Effector CD4-positive, alpha-beta T cell (primary cell): Measurements from ENCODE around the gene TULP4.
"Not testable (repeated sequence)": the region's sequence is repeated elsewhere in the genome, so short reads cannot be mapped to it uniquely, and the experiment has no call there.

Experiments used
- DNase-seq: peaks from one replicate; pipeline ENCODE4 v3.0.0-alpha.2; 2020

Gene TULP4

DNA sequence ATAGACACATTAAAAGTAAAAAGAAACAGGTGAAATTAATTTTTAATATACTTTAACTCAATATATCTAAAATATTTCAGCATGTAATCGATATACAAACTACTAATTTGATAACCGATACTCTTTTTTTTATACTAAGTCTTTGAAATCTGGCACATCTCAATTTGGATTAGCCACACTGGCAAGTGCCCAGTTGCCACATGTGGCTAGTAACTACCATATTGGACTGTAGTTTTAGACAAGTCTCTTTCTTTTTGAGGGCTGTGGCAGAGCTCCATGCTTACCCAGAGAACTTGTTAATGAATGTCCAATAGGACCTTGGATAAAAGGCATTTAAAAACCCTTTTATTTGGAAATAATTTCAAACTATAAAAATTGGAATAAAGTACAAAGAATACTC is 17.8 kb downstream of the TULP4 start:
- DNase-seq: no peak

DNA sequence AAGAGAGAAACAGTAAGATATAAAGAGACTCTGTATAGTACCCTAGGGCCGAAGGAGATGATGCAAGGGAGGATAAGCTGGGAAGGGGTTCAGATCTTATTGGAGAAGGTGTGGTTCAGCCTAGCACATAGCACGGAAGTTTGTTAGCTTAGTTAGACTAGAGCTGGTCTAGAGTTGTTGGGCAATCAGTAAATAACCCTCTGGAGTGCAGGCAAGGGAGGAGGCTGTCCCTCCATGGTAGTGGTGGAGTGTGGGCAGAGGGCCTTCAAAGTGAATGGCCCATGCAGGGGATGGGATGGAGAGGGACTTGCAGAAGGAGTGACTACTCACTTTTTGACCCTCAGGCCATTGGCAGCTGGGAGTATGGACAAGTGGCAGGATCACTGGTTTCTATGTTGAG is 20.0 kb downstream of the TULP4 start:
- DNase-seq: no peak

DNA sequence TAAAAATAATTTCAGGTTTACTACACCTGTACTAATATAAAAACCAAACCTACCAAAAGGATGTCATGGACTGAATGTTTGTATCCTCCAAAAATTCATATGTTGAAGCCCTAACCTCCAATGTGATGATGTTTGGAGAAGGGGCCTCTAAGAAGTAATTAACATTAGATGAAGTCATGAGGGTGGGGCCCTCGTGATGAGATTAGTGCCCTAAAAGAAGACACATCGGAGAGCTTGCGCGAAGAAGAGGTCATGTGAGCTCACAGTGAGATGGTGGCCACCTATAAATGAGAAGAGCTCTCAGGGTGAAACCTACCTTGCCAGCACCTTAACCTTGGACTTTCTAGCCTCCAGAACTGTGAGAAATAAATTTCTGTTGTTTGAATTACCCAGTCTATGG is 20.8 kb downstream of the TULP4 start:
- no peak for DNase-seq

DNA sequence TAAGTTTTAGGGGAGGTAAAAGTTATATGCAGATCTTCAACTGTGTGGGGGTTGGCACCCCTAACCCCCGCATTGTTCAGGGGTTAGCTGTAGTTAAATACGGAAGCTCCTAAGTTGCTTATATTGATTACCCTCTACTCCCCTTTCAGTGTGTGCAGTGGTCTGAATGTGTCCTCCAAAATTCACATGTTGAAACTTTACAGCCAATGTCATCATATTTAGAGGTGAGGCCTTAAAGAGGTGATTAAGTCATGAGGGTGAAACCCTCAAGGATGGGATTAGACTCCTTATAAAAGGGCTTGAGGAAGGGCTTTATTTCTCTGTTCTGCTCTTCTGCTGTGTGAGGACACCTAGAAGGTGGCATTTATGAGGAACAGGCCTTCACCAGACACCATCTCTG is 22.3 kb downstream of the TULP4 start:
- no peak for DNase-seq

DNA sequence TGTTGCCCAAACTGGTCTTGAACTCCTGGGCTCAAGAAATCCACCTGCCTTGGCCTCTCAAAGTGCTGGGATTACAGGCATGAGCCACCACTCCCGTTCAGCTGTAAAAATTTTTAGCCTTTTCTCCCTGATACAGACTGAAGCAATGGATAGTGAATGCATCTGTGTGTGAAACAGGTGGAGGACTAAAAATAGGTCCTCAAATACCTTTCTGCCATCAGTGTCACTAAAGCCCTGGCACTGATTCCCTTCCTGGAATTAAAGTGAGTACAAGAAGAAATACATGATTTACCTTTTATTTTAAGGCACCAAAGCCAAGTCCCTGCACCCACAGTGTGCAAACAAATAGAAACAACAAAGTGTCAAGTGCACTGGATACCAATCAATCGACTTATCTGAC is 25.1 kb downstream of the TULP4 start:
- DNase-seq: no peak

DNA sequence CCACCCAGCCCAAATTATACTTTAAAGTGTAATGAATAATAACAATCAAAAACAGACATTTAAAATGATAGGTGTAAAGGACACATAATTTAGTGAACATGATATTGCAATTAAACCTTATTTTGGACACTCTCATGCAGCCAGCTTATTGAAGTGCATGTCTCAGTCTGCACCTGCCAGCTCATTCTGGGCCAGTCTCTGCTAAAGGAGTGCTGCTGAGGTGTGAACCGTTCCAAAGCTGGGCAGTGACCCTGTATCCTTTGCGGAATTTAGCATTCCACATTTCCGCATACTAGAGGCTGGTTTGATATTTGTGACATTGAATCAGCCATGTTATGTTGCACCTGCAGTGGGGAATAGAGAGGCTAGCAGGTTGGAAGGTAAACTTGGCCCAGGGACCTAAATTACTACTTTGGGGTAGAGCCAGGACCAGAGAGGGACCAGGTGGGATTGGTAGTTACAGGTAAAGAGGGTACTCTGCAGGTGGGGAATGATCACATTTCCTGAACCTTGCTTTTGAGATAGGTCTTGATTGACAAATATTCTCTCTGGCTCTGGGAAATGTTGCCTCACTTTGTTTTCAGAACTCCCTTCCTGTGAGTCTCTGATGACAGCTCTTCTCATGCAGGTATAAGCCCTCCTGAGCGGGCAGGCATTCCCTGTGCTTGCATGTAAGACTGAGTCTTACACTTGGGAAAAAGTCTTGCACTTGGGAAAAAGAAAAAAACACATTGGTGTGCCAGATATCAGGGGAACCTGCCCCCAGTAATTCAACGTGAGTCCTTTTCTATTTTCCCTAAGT is 26.2 kb downstream of the TULP4 start:
- no peak for DNase-seq

DNA sequence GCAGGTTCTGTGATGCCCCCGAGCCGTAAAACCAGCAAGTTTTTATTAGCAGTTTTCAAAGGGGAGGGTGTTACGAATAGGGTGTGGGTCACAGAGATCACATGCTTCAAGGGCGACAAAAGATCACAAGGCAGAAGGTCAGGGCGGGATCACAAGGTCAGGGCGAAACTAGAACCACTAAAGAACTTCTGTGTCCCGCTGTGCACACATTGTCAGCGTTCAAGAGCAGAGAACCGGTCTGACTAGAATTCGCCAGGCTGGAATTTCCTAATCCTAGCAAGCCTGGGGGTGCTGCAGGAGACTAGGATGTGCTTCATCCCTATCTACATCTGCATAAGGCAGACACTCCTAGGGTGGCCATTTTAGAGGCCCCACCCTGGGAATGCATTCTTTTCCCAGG is 26.9 kb downstream of the TULP4 start:
- DNase-seq: not testable (repeated sequence)

DNA sequence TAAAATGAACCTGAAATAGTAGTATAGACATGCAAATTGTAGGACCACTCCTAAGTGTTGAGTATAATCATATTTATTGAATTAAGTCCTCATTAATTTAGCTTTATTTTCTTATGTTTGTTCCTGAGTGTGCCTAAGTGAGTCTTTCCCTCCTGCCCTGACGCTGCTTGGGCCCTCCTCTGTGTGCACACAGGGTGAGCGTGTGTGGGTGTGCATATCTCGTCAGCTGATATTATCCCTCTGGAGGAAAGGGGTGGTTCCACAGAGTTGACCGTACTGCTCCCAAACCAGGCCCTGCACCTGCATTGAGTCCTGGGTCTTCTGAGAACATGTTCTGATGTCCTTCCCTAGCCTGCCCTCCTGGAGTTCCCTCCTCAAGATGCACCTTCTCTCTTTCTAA is 28.0 kb downstream of the TULP4 start:
- DNase-seq: no peak

DNA sequence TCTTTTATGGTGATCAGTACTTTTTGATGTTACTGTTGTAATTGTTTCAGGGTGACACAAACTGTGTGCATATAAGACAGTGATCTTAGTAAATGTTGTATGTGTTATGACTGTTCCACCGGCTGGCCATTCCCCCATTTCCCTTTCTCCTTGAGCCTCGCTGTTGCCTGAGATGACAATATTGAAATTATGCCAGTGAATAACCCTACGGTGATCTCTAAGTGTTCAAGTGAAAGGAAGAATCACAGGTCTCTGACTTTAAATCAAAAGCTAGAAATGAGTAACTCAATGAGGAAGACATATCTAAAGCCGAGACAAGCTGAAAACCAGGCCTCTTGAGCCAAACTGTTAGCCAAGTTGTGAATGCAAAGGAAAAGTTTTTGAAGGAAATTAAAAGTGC is 32.3 kb downstream of the TULP4 start:
- no peak for DNase-seq

DNA sequence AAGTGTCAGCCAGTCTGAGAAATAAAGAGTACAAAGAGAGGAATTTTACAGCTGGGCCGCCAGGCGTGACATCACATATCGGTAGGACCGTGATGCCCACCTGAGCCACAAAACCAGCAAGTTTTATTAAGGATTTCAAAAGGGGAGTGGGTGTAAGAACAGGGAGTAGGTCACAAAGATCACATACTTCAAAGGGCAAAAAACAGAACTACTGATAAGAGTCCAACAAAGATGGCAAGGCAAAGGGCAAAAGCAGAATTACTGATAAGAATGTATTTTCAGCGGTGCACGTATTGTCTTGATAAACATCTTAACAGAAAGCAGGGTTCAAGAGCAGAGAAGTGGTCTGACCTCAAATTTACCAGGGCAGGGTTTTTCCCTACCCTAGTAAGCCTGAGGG is 33.2 kb downstream of the TULP4 start:
- DNase-seq: not testable (repeated sequence)

DNA sequence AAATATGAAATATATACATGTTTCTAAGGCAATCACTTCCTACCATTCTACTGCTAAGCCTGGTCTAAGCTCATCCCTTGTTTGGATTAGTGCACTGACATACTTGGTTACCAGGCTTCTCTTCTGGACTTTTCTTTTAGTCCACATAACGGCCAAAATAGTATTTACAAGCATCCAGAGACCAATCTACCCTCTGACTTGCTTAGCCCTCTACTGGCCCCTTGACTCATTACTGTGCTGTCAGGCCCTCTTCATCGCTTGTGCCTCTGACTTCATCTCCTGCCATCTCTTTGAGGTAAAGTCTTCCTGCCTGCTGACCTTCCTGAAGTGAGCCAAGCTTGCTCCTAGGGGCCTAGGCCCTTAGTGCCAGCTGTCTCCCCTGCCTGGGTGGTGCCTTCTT is 35.1 kb downstream of the TULP4 start:
- no peak for DNase-seq

DNA sequence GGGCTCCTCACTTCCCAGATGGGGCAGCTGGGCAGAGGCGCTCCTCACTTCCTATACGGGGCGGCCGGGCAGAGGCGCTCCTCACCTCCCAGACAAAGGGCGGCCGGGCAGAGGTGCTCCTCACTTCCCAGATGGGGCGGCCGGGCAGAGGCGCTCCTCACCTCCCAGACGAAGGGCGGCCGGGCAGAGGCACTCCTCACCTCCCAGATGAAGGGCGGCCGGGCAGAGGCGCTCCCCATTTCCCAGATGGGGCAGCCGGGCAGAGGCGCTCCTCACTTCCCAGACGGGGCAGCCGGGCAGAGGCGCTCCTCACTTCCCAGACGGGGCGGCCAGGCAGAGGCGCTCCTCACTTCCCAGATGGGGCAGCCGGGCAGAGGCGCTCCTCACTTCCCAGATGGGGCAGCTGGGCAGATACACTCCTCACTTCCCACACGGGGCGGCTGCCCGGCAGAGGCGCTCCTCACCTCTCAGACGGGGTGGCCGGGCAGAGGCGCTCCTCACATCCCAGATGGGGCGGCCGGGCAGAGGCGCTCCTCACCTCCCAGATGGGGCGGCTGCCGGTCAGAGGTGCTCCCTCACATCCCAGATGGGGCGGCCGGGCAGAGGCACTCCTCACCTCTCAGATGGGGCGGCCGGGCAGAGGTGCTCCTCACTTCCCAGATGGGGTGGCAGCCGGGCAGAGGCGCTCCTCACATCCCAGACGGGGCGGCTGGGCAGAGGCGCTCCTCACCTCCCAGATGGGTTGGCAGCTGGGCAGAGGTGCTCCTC is 36.7 kb downstream of the TULP4 start:
- not testable (repeated sequence) for DNase-seq

DNA sequence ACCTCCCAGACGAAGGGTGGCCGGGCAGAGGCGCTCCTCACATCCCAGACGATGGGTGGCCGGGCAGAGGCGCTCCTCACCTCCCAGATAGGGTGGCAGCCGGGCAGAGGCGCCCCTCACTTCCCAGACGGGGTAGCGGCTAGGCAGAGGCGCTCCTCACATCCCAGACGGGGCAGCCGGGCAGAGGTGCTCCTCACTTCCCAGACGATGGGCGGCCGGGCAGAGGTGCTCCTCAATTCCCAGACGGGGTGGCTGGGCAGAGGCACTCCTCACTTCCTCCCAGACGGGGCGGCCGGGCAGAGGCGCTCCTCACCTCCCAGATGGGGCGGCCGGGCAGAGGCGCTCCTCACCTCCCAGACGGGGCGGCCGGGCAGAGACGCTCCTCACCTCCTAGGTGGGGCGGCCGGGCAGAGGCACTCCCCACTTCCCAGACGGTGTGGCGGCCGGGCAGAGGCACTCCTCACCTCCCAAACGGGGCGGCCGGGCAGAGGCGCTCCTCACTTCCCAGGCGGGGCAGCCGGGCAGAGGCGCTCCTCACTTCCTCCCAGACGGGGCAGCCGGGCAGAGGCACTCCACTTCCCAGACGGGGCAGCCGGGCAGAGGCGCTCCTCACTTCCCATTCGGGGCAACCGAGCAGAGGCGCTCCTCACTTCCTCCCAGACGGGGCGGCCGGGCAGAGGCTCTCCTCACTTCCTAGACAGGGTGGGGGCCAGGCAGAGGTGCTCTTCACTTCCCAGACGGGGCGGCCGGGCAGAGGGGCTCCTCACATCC is 37.4 kb downstream of the TULP4 start:
- not testable (repeated sequence) for DNase-seq

DNA sequence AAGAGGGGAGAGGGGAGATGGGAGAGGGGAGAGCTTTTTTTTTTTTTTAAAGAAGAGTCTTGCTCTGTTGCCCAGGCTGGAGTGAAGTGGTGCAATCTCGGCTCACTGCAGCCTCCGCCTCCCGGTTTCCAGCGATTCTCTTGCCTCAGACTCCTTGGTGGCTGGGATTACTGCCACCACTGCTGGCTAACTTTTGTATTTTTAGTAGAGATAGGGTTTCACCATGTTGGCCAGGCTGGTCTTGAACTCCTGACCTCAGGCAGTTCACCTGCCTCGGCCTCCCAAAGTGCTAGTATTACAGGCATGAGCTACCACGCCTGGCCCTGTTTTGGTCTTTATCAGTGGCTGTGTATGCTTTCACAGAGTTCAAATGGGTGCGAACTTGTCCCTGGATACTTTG is 38.5 kb downstream of the TULP4 start:
- DNase-seq: not testable (repeated sequence)

DNA sequence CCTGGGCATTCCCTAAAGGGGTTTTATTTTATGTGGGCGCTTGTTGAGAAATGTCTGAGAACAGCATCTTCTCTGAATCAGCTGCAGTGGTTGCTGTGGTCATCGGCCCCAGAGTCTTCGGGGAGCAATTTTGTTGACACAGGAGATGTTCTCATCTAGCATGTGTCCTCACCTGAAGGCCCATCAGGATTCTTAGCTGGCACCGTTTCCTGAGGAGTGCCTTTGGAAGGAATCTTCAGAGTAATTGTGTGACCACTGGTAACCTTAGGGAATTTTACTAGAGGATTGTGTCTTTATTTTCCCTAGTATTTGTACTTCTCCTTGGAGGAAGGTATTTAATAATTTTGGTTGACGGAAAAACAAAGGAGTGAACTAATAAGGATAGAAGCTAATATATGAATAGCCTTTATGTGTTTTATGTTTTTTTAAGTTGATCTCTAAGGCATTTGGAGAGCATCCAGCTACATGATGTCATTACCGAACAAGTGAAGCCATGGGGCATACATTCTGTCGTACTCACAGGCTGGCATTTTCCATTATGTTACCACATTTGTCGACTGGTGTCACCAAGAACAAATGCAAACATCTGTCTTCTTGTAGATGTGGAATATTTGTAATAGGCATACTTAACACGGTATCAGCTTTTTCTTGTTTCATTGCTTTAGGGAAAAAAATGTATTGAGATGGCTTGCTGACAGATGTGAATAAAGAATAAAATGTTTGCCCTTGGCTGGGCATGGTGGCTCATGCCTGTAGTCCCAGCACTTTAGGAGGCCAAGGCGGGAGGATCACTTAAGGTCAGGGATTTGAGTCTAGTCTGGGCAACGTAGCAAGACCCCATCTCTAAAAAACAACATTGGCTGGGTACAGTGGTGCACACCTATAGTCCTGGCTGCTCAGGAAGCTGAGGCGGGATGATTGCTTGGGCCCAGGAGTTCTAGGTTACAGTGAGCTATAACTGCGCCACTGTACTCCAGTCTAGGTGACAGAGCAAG is 41.9 kb downstream of the TULP4 start:
- DNase-seq: no peak

DNA sequence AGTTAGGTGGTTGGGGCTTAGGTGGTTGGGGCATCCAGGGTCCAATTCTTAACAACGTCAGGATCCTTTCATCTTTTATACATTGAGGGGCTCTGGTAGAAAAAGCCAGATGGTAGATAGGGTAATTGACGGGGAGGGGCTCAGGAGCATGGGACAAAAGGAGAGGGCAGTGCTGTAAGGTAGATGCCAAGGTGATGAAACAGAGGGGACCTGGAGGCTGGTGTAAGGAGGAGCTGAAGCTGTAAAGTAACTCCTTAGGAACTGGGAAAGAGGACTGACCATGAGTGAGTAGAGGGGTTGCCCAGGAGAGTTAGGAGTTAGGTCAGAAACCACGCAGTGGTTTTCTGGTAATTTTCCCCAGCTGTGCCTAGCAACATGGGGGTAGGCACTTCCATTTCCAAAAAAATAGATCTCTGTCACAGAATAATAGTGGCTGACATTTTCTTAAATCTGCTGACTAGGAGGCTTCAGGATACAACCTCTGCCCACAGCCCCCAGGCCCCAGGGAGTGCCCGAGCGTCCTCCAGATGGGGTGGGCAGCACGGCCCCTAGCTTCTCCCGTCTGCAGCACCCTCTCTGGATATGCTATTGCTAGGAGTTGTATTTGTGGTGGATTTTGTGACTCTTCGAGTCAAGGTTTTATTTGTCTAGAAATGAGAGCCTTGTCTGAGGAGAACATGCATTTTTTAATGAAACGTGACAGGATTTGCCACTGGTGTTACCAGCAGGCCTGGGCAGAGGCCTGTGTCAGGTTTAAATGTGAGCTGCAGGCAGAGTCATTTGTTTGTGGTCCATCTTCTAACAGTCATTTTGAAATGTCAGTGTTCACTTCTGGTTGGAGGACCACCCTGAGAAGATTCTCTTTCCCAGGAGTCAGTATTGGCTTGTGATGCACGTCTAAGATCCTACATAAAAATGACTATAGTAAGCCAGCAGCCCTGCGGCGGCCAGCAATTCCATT is 44.6 kb downstream of the TULP4 start:
- DNase-seq: no peak

DNA sequence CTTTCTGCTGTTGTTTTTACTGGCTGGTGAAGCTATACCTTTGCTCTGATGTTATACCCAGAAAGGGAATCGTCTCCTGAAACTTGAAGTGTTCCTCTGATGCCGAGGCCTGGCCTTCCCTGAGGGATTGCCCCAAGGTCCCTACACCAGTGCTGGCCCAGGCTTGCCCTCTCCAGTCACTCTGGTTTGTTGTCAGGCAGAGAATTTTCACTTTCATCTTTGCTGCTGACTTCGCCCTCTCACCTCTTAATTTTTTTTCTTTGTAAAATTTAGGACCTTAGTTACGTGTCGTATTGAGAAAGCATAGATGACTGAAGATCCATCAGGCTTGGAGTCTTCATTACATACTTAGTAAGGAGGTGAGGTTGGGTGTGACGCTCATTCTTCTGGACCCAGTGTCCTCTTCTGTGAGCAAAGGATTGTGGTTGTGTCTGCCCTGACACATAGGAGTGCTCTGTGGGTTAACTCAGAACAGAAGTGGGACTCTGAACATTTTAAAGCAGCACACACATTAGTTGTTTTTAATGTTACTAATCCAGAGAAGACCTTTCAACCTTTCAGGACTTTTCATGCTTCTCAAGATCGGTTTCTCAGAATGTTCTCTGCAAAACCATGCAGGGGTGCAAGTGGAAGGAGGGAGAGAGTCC is 45.4 kb downstream of the TULP4 start:
- no peak for DNase-seq

DNA sequence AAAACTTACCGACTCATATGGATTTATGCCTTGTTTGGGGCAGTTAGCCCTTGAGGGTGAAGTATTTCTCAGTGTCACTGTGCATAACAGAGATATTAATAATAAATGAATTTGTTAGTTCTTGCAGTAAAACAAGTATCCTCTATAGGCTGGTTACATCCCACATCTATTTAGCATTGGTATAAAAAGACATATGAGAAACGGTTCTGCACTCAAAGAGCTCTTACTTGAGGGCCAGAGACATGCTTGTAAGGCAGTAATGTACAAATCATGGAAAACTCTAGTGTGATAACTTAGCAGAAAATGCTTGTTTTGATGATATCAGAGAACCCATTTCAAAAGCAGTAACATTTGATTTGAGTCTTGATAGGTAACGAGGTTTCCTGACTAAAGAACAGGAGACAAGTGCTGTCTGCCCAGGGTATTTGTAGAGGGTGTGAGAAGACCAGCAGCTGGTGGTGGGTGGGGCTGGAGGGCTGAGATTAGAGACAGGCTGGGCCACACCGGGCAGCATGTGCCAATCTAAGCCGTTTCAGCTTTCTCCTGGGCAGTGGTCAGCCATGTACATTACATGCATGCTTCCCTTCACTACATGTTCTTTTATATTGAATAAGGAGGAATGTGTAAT is 46.3 kb downstream of the TULP4 start:
- no peak for DNase-seq

DNA sequence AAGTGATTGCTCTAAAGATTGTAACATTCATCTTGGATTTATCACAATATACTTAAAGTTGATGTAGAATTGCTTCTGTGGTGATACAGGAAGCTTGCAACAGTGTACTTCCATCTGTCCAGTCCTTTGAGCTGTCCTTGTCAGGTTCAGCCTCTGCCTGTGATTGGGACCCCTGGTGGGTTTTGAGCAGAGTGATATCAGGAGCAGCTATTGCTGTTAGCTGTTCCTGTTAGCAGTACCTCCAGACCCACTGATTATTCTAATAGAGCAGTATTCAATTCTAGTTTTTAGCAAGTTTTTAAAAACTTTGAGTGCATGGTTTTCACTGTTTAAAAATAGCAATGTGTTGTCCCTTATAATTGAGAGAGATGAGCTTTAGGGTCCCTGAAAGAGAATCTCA is 48.8 kb downstream of the TULP4 start:
- no peak for DNase-seq
